OCI-LY7 (cell line): Measurements from ENCODE around the gene C1orf105. TPM values are rescaled to one million over a fixed set of nuclear protein-coding genes. Genes with fewer than 3 reads are reported as not detected.

Experiments used
- BruUV-seq: library from RNA; stranded (reverse); fragments of 400-500 nt; replicated peaks from 2 replicates; lab custom pipeline; 2021; lab: Mats Ljungman, UMichigan
- CTCF ChIA-PET: fragments of 300-600 bp; sonication (Branson Sonifier 250); formaldehyde crosslinking; loops from one replicate; lab custom pipeline; 2022; ENCODE audit warnings: antibody characterized with exemption; ENCODE audit not compliant: unreplicated experiment; lab: Charles Lee
- POLR2A ChIA-PET: fragments of 300-600 bp; sonication (Branson Sonifier 250); formaldehyde crosslinking; loops from one replicate; lab custom pipeline; 2022; ENCODE audit warnings: antibody characterized with exemption; lab: Charles Lee
- DNase-seq: peaks from one replicate; pipeline ENCODE4 v3.0.0-alpha.2; 2015; ENCODE audit warnings: low spot score
- H2AFZ ChIP-seq: fragments of 200-600 bp; sonication (generic), shearing (Covaris generic); 2 replicates; pipeline ENCODE4 v1.6.1; 2014; ENCODE audit warnings: mild to moderate bottlenecking, antibody characterized with exemption, low read length, moderate library complexity
- H3K27ac ChIP-seq: fragments of 200-600 bp; sonication (generic); 2 replicates; pipeline ENCODE4 v1.5.1; 2014; ENCODE audit warnings: mixed run types, low read depth, mild to moderate bottlenecking, moderate library complexity, low read length, inconsistent platforms; ENCODE audit not compliant: poor library complexity, severe bottlenecking
- H3K36me3 ChIP-seq: fragments of 200-600 bp; sonication (generic); 2 replicates; pipeline ENCODE4 v1.6.1; 2014; ENCODE audit warnings: mild to moderate bottlenecking, antibody characterized with exemption, low read length, moderate library complexity, mixed read lengths; ENCODE audit not compliant: insufficient read depth
- H3K4me1 ChIP-seq: fragments of 200-600 bp; sonication (generic); 2 replicates; pipeline ENCODE4 v1.5.1; 2014; ENCODE audit warnings: mild to moderate bottlenecking, low read length; ENCODE audit not compliant: insufficient read depth, poor library complexity, severe bottlenecking
- H3K4me2 ChIP-seq: fragments of 200-600 bp; sonication (generic); 2 replicates; pipeline ENCODE4 v1.6.1; 2014; ENCODE audit warnings: mild to moderate bottlenecking, low read length
- H3K4me3 ChIP-seq: fragments of 200-600 bp; sonication (generic); 2 replicates; pipeline ENCODE4 v1.5.1; 2014; ENCODE audit warnings: mild to moderate bottlenecking, low read depth, low read length; ENCODE audit not compliant: poor library complexity, severe bottlenecking
- H3K79me2 ChIP-seq: fragments of 200-600 bp; sonication (generic); 2 replicates; pipeline ENCODE4 v1.6.1; 2016; ENCODE audit warnings: low read depth, mild to moderate bottlenecking, low read length, moderate library complexity, mixed read lengths; ENCODE audit not compliant: insufficient read depth
- H3K9me2 ChIP-seq: fragments of 200-600 bp; sonication (generic); 2 replicates; pipeline ENCODE4 v1.6.1; 2016; ENCODE audit warnings: mild to moderate bottlenecking, low read length, mixed read lengths; ENCODE audit not compliant: insufficient read depth
- H3K9me3 ChIP-seq: fragments of 200-600 bp; sonication (generic); 2 replicates; pipeline ENCODE4 v1.6.1; 2014; ENCODE audit warnings: mild to moderate bottlenecking, mixed run types, low read length, mixed read lengths
- H4K20me1 ChIP-seq: fragments of 200-600 bp; sonication (generic); 2 replicates; pipeline ENCODE4 v1.6.1; 2014; ENCODE audit warnings: mild to moderate bottlenecking, antibody characterized with exemption, low read length, moderate library complexity, mixed read lengths; ENCODE audit not compliant: insufficient read depth
- CTCF ChIP-seq: fragments of 200-600 bp; sonication (generic); conservative IDR thresholded peaks from 2 replicates; pipeline ENCODE4 v1.5.1; 2014; ENCODE audit warnings: mild to moderate bottlenecking, antibody characterized with exemption, low read length, moderate library complexity, mixed read lengths
- EZH2phosphoT487 ChIP-seq: fragments of 200-600 bp; sonication (generic); IDR thresholded peaks from 2 replicates; pipeline ENCODE4 v1.6.1; 2018; ENCODE audit warnings: low read depth, borderline replicate concordance, mild to moderate bottlenecking, mixed run types, antibody characterized with exemption, low read length, moderate library complexity, mixed read lengths
- intact Hi-C: fragments of 100-400 bp; cut with micrococcal nuclease; formaldehyde crosslinking; loops from one replicate; pipeline ENCODE4 v1.10.0; 2022; ENCODE audit not compliant: unreplicated experiment
- total RNA-seq, 2 experiments: library from RNA; depleted of rRNA in 1 of 2; stranded (reverse); fragments of >200 nt in 1 of 2; shearing (Covaris generic) in 1 of 2; gene quantifications; 2 replicates each; pipeline ENCODE4 v1.2.3, GENCODE V29; 2014 to 2022

Gene C1orf105
- total RNA-seq, 2 experiments from 2014 or later = not detected

GRCh38 chr1:172470149-172470548 is 49.7 kb downstream of the C1orf105 start:
- BruUV-seq = no TSS peak
- no peaks in the 10 kb centered on the region for H3K79me2 ChIP-seq
- H2AFZ ChIP-seq = no peak overlapping the region
- intact Hi-C loops = no loop called here
- H3K4me2 ChIP-seq = no peak overlapping the region
- H3K4me3 ChIP-seq = no peak overlapping the region
- H3K27ac ChIP-seq = no peak overlapping the region
- no peaks in the 10 kb centered on the region for H4K20me1 ChIP-seq
- H3K36me3 ChIP-seq = no peaks in the 10 kb centered on the region
- H3K4me1 ChIP-seq = no peaks in the 10 kb centered on the region
- no peak for DNase-seq
- CTCF ChIA-PET = no interaction called here
- no peaks in the 10 kb centered on the region for H3K9me3 ChIP-seq
- POLR2A ChIA-PET = interaction anchor here (0.6 kb wide), 2 partner anchors 352 to 1399 kb away, joined by 3 to 5 read pairs; no protein-coding TSS in a partner anchor
- H3K9me2 ChIP-seq = no peaks in the 10 kb centered on the region
- TF ChIP-seq EZH2phosphoT487 (no peak), CTCF (no peak)

DNA sequence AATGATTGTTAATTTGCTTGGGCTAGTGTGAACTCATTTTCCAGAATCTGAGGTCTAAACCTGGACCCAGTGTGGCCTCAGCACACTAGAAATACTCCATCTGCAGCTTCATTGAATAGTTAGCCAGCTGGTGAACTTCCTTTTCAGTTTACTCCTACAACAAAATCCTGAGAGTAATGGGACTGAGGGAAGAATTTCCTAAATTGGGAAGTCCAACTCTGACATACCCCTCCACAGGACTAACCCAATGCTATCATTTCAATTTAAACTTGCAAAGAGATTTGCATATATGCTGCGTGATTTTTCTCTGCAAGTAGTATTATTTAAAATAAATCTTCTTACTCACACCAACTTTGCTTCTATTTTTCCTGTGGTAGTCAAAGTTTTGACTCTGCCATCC is 51.2 kb downstream of the C1orf105 start:
- Histone ChIP-seq H3K79me2 (no peaks in the 10 kb centered on the region), H3K4me1 (no peaks in the 10 kb centered on the region), H3K27ac (no peak overlapping the region), H3K36me3 (no peaks in the 10 kb centered on the region), H3K9me2 (no peaks in the 10 kb centered on the region), H3K4me2 (no peak overlapping the region), H3K4me3 (no peak overlapping the region), H3K9me3 (no peaks in the 10 kb centered on the region), H2AFZ (no peak overlapping the region), H4K20me1 (no peaks in the 10 kb centered on the region)
- intact Hi-C loops = no loop called here
- TF ChIP-seq CTCF = no peak
- TF ChIP-seq EZH2phosphoT487 = no peak
- POLR2A ChIA-PET = no interaction called here
- DNase-seq = no peak
- BruUV-seq = no TSS peak
- CTCF ChIA-PET = no interaction called here

DNA sequence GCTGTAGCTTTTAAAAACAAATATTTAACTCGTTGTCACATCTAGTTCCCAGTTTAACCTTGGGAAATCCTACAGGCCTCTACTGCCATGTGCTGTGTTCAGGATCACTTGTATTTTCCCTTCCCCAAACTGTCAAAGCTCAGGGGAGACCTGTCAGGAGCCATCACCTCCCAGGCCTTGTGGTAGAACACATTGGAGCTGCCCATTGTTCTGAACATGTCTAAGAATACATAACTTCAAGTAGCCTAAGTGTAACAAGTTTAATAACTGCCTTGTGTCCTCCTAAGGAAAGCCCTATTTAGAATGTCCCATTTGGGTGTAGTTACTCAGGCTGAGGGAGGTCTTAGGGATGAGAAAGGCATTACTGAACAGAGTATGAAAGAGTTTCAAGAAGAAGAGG is 52.0 kb downstream of the C1orf105 start:
- no peak for DNase-seq
- intact Hi-C loops = no loop called here
- BruUV-seq = no TSS peak
- TF ChIP-seq CTCF (no peak), EZH2phosphoT487 (no peak)
- Histone ChIP-seq H3K9me3 (no peaks in the 10 kb centered on the region), H3K27ac (no peak overlapping the region), H3K9me2 (peaks cover 3% of the 10 kb centered on the region; the same call in 1 of the 2 replicates), H4K20me1 (no peaks in the 10 kb centered on the region), H3K79me2 (no peaks in the 10 kb centered on the region), H3K4me2 (no peak overlapping the region), H3K4me3 (no peak overlapping the region), H3K4me1 (no peaks in the 10 kb centered on the region), H3K36me3 (no peaks in the 10 kb centered on the region), H2AFZ (no peak overlapping the region)
- ChIA-PET CTCF (interaction anchor here (1.1 kb wide), 1 partner anchor 247 kb away, joined by 3 read pairs; no protein-coding TSS in a partner anchor), POLR2A (interaction anchor here (0.6 kb wide), 1 partner anchor 274 kb away, joined by 3 read pairs; no protein-coding TSS in a partner anchor)
